HG03097 (cell line): ENCODE data around the gene BEX2.
"Not testable (repeated sequence)": the region's sequence is repeated elsewhere in the genome, so short reads cannot be mapped to it uniquely, and the experiment has no call there.

ENCODE experiments used
- ATAC-seq: cut with Tn5 transposase; IDR thresholded peaks from one replicate; pipeline ENCODE4 v1.9.1; 2021; ENCODE audit not compliant: unreplicated experiment, low FRiP score

The BEX2 gene

GRCh38 chrX:103310555-103311398 lies at the start of gene BEX2:
Gene BEX2, minus strand, starts transcription at chrX:103310990. Its CDS starts 1,014 bp downstream, at chrX:103309976.
- ATAC-seq = no peak

- no peak for ATAC-seq
These were observed 49.3 kb upstream of the BEX2 start for GRCh38 chrX:103360092-103360491.

DNA sequence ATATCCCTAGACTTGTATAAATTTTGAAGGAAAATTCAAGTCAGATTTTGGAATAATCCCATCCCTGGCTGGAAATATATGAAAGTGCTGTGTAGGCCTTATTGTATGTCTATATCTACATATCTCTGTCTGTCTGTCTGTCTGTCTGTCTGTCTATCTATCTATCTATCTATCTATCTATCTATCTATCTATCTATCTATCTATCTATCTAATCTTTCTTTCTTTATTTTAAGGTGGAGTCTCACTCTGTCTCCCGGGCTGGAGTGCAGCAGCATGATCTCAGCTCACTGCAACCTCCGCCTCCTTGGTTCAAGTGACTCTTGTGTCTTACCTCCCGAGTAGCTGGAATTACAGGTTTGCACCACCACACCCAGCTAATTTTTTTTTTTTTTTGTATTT lies 48.8 kb upstream of the BEX2 start:
- ATAC-seq = not testable (repeated sequence)

DNA sequence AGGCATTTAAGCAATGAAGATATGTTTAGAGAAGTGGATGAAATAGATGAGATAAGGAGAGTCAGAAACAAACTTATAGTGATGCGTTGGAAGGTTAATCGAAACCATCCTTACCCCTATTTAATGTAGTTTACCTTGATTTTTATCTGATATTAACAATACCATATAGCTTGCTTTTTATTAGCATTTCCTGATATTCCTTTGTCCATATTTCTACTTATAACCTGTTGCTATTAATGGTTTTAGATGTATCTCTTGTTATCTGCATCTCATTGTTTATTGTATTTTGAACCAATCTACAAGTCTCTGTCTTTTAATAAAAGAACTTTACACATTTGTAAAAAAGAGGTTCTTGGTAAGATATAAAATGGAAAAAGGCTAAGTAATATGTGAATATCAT lies 47.1 kb upstream of the BEX2 start:
- no peak for ATAC-seq

DNA sequence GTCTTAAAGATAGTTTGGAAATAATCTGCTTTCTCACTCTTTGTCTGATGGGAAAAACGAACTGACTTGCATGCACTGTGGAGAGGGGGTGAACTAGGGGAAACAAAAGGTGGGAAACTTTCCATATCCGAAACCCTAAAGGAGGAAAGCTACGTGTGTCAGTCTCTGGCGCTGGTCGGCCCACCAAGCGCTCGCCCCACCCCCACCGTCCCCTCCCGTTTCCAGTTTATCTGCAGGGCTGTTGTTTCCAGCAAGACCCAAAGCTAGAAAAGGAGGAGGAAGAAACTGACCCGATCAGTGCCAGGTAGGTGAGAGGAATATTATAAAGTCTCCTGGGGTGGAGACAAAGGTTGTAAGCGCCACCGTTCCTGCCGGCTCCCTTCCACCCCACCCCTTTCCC lies 46.1 kb upstream of the BEX2 start:
- ATAC-seq = no peak

- no peak for ATAC-seq
These were observed 45.5 kb upstream of the BEX2 start, which contains the start of gene TCEAL9 for GRCh38 chrX:103356130-103356798. Gene TCEAL9, plus strand, starts transcription at chrX:103356506. Its CDS starts 1,179 bp downstream, at chrX:103357685.

DNA sequence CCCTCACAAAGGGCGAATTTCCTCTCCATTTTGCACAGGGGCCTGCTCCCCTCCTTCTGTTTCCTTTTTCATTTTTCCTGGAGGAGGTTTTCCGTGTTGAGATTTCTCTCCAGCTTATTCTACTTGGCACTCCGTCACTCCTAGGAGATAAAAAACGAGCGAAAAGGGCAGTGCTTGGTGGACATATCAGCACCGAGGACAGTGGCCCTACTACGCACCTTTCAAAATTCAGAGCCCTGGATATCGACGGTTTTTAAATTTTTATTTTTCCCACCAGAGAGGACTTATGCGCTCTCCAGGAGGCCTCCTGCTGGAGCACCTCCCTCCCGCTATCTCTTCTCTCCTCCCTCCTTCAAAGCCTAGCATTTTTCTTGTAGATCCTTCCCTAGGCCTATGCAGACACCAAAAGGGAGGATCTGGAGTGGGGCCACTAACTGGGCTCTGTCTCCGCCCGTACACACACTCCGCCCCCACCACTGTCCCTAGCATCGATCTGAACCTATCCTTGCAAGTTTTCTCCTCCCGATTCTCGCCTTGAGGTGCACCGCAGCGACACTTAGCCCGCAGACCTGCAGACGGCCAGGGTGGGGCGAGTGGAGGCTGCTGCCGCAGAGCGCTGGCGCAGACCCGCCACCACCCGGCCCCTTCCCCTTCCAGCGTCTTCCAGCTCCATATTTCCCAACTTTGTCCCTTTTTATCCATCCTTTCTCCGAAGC lies 37.0 kb upstream of the BEX2 start:
- no peak for ATAC-seq

DNA sequence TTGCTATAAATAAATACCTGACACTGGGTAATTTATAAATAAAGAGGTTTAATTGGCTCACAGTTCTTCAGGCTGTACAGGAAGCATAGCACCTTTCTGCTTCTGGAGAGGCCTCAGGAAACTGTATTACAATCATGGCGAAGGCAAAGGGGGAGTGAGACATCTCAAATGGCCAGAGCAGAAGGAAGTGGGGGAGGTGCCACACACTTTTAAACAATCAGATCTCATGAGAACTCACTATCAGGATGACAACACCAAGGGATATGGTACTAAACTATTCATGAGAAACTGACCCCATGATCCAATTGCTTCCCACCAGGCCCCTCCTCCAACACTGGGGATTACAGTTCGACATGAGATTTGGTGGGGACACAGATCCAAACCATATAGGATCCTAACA lies 33.8 kb upstream of the BEX2 start:
- no peak for ATAC-seq

GRCh38 chrX:103343105-103343504 lies 32.3 kb upstream of the BEX2 start:
- no peak for ATAC-seq

GRCh38 chrX:103338663-103339062 lies 27.9 kb upstream of the BEX2 start:
- no peak for ATAC-seq

GRCh38 chrX:103330681-103331288 lies 20.0 kb upstream of the BEX2 start:
- ATAC-seq = no peak

- no peak for ATAC-seq
These were observed 19.2 kb upstream of the BEX2 start, which contains the start of gene TCEAL7 for GRCh38 chrX:103329991-103330390. Gene TCEAL7, plus strand, starts transcription at chrX:103330239. Its CDS starts 1,165 bp downstream, at chrX:103331404.

DNA sequence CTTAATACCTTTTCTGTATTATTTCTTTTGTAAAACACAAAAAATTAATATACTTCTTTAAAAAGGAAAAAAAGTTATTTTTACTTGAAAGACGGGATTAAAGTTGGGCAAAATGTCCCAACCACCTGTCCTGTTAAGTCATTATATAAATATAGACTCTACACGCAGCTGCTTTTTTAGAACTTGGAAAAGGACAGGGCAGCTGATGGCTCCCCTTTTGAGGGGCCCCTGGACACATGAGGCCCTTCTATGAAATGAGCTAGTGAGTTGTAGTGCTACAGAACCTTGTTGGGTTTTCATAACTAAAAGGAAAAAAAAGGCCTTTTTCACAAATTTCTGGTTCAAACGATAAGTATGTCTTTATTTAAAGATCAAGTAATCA lies 600 bp upstream of the BEX2 start:
- no peak for ATAC-seq

DNA sequence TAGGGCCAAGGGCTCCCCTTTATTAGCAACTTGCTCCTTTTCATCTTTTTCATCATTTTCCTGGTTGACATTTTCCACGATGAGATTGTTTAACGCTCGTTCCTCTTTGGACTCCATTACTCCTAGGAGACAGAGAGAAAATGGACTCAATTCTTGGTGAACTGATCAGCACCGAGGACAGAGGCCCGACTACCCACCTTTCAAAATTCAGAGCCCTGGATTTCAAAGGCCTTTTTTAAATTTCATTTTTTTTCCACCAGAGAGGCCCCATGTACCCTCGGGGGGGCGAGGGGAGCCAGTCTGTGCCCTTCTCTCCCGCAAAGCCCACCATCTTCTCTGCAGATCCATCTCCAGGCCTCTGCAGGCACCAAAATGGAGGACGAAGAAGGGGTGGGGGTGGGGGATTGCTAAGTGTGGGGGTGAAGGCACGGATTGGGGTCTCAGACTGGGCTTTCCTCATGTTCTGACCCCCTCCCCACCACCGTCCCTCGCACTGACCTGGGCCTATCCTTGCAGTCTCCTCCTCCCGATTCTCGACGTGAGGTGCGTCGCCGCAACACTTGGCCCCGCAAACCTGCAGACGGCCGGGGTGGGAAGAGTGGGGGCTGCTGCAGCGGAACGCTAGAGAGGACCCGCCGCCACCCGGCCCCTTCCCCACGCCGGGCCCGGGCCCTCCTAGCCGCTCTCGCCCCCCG lies 783 bp downstream of the BEX2 start:
- no peak for ATAC-seq

- not testable (repeated sequence) for ATAC-seq
These were observed 5.1 kb downstream of the BEX2 start for GRCh38 chrX:103305666-103306065.

DNA sequence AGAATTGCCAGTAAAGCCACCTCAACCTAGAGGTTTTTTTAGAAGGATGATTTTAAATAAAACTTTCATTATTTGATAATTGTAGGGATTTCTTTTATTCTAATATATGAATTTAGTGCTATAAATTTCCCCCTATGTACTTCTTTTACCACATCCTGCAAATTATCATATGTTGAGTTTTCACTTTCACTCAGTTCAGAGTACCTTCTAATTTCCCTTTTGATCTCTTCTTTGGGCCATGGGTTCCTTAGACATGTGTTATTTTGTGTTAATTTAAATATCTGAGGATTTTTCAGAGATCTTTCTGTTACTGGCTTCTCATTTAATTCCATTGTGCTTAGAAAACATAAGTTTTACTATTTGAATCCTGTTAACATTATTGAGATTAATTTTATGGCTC lies 6.1 kb downstream of the BEX2 start:
- no peak for ATAC-seq

DNA sequence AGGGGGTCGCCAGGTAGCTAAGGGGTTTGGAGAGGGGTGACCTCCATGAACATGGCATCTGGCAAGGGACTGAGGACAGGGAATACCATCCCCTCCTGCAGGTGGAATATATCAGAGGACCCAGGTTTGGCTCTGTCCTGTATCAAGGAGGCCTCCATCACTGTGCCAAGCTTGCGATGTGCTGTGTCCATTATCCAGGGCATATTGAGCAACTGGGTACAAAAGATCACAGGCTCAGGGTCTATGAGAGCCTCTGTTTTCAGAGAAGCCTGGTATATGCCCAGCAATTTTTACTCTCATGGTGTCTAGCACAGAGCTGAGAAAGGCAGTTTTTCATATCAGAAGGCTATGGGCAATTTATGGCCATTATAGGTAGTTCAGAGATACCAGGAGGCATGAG lies 17.7 kb downstream of the BEX2 start:
- ATAC-seq = no peak

DNA sequence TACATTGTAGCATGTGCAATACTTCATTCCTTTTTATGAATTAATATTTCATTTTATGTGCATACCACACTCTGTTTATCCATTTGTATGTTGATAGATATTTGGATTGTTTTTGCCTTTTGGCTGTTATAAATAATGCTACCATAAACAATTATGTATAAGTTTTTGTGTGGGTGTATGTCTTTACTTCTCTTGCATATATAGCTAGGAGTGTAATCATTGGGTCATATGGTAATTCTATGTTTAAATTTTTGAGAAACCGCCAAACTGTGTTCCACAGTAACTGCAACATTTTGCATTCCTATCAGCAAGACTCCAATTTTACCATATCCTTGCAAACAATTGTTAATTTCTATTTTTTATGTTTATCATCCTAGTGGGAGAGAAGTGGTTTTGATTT lies 31.2 kb downstream of the BEX2 start:
- ATAC-seq = no peak

DNA sequence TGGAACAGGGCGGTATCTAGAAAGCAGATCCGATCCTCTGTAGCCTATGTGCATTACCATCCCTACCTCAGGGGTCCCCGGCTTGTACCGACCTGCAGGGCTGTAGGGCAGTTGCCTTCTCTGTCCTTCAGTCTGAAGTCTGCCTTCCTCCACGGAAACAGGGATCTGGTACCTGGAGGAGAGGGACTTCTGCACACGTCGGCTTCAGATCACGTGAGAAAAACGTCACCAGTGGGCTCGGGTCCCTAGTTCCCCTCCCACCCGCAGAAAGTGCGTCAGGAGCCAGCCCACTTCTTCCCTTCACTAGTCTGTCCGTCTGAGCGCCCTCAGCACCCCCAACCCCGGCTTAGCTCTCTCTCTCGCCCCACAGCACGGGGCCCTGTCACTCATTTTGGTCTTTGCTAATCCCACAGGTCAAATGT lies 34.2 kb downstream of the BEX2 start, which contains the start of gene TCEAL5:
Gene TCEAL5 (minus strand): TSS at position 170 of the 422 bp plus-strand sequence. CDS start 2,187 bp downstream, outside the sequence.
- ATAC-seq = no peak

GRCh38 chrX:103275947-103276567 lies 34.7 kb downstream of the BEX2 start:
- ATAC-seq = no peak
